Measurements from ENCODE around the gene AZU1.

- TF ChIP-seq EP300 (IDR thresholded peaks at IDR 0.05) (no peak), POLR2A (IDR thresholded peaks at IDR 0.05) (no peak), POLR2AphosphoS5 (IDR thresholded peaks at IDR 0.05) (peak in 1 of 3 donors; percentile 59)
- TF ChIP-seq, protein P1, sequence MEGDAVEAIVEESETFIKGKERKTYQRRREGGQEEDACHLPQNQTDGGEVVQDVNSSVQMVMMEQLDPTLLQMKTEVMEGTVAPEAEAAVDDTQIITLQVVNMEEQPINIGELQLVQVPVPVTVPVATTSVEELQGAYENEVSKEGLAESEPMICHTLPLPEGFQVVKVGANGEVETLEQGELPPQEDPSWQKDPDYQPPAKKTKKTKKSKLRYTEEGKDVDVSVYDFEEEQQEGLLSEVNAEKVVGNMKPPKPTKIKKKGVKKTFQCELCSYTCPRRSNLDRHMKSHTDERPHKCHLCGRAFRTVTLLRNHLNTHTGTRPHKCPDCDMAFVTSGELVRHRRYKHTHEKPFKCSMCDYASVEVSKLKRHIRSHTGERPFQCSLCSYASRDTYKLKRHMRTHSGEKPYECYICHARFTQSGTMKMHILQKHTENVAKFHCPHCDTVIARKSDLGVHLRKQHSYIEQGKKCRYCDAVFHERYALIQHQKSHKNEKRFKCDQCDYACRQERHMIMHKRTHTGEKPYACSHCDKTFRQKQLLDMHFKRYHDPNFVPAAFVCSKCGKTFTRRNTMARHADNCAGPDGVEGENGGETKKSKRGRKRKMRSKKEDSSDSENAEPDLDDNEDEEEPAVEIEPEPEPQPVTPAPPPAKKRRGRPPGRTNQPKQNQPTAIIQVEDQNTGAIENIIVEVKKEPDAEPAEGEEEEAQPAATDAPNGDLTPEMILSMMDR (IDR thresholded peaks at IDR 0.05) = no peak
These were observed 26.4 kb upstream of the AZU1 start for GRCh38 chr19:801030-801860.

Measured in stomach (tissue), 4 donors.